Left ventricle myocardium superior (tissue), 1 donor: ENCODE measurements around the gene PRTFDC1. TPM values are rescaled to one million over a fixed set of nuclear protein-coding genes. Genes with fewer than 3 reads are reported as not detected.
A peak's percentile ranks its signal among the peaks of the same experiment; 100 is the strongest.

Experiments
- ATAC-seq: fragments of 200-7000 bp; cut with Tn5 transposase; one replicate; pipeline ENCODE4 v1.9.1; 2020; ENCODE audit warnings: mild to moderate bottlenecking, moderate library complexity
- DNase-seq: peaks from one replicate; pipeline ENCODE4 v3.0.0-alpha.2; 2020
- intact Hi-C: fragments of 100-400 bp; cut with micrococcal nuclease; formaldehyde crosslinking; loops from one replicate; pipeline ENCODE4 v1.11.0; 2022
- long read RNA-seq: library from polyadenylated mRNA; unstranded; transcript quantifications from one replicate; pipeline ENCODE4 v2.0.0, GENCODE V29; 2021
- total RNA-seq: library from RNA; stranded (reverse); fragmentation: NEBNext Ultra II Directional; extraction: Animal tissue kit (Norgen Biotek cat#: 25700); gene quantifications from one replicate; pipeline ENCODE4 v1.2.1, GENCODE V29; 2021
- donor health status: DM: no; HTN: yes; CAD: no; lungs with severe emphysema.

Gene PRTFDC1
- total RNA-seq = 9.1 TPM
- long read RNA-seq = 0 reads

GRCh38 chr10:24952143-24952706, at the start of gene PRTFDC1:
TSS of gene PRTFDC1 (minus strand) at chr10:24952606. CDS start at chr10:24952575, 31 bp downstream.
- intact Hi-C loops = no loop called here
- DNase-seq (peak; percentile 69), ATAC-seq (peak; percentile 64)

DNA sequence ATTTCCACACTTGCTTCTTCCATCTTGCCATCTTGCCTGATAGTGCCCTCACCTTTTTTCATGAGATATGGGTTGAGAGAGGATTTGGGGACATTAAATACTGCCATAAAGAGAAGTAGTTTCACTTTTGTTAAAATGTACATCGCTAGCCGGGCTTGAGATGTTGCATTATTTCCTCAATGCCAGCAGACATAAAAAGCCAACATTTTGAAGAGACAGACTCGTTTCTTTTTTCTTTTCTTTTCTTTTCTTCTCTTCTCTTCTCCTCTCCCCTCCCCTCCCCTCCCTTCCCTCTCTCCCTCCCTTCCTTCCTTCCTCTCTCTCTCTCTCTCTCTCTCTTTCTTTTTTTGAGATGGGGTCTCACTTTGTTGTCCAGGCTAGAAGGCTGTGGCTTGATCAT, 45.6 kb upstream of the PRTFDC1 start:
- ATAC-seq (no peak), DNase-seq (no peak)
- intact Hi-C loops = loop anchor here (10.0 kb wide), 1 partner anchor 353 kb away; no protein-coding TSS in a partner anchor

GRCh38 chr10:24995072-24995471, 42.7 kb upstream of the PRTFDC1 start:
- no peak for ATAC-seq
- intact Hi-C loops = loop anchor here (10.0 kb wide), 1 partner anchor 350 kb away; no protein-coding TSS in a partner anchor
- no peak for DNase-seq

- intact Hi-C loops = loop anchor here (10.0 kb wide), 1 partner anchor 349 kb away; no protein-coding TSS in a partner anchor
- ATAC-seq (no peak), DNase-seq (no peak)
These were observed 41.0 kb upstream of the PRTFDC1 start for GRCh38 chr10:24993237-24993958.

- intact Hi-C loops = loop anchor here (10.0 kb wide), 1 partner anchor 348 kb away; no protein-coding TSS in a partner anchor
- DNase-seq (no peak), ATAC-seq (no peak)
These were observed 40.2 kb upstream of the PRTFDC1 start for GRCh38 chr10:24992512-24993133.

DNA sequence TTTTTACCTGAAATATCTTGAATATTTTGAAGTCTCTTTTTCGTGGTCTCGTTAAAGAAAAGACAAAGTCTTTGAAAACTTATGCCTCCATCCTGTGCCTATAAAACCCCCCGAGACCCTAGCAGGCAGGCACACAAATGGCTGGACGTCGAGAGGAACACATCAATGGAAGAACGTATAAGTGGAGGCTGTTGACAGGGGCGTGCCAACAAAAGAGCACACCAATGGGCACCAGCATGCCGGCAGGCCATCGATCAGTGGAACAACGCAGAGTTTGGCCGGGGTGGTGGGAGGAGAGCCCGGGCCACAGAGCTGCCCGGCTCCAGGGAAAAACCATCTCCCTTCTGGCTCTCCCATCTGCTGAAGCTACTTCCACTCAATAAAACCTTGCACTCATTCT, 38.9 kb upstream of the PRTFDC1 start:
- intact Hi-C loops = loop anchor here (10.0 kb wide), 1 partner anchor 346 kb away; no protein-coding TSS in a partner anchor
- ATAC-seq = no peak
- DNase-seq = no peak

DNA sequence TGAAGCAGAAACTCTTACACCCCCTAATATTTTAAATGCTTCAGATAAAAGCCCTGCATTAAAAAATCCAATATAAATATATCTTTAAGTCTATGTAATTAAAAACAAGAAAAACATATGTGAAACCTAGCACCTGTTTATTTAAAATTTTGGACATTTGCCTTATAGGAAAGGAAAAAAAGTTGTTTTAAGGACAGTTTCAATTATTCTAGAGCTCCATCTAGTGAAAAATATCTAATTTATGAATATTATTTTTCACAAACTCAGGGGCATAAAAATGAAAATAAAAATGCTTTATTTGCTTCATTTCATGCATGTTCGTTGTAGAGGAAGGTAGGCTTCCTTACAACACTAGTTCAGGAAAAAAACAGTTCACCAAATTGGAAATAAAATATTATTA, 37.5 kb upstream of the PRTFDC1 start:
- ATAC-seq = no peak
- no peak for DNase-seq
- intact Hi-C loops = loop anchor here (10.0 kb wide), 1 partner anchor 345 kb away; no protein-coding TSS in a partner anchor

DNA sequence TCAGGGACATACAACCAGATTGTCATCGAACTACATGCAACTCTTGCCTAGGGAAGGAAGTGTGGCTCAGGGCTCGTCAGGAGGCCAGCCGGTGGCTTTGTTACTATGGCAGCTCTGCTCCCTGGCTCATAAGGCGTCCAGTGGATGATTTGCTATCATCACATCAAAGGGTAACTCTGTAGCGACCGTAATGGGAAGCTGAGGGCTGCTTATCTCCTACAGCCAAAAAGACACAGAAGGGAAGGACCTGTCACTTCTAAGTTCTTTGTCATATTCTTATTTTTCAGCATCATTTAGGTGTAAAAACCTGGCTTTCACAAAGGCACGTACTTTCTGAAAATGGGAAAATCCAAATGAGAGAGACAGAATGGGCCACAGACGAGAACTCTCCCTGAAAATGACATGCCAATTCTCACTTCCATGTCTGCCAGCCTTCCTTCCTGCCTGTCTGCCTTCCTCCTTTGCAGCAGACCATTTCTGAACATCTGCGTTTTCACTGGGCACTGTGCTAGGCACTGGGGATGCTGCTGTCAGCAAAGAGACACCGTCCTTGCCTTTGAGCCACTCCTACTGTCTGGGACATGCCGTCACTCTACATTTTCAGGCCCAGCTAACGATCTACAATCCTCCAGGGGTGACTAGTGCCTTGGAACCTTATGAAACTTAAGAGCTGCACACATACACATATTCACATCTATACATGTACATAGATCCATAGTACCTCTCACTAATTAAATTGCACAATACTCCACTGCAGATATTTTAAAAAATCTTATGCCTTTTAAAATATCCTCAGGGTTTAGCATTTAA, 36.6 kb upstream of the PRTFDC1 start:
- intact Hi-C loops = no loop called here
- DNase-seq (no peak), ATAC-seq (peak; percentile 72)

- intact Hi-C loops = no loop called here
These were observed 32.5 kb upstream of the PRTFDC1 start for GRCh38 chr10:24984906-24985305.

DNA sequence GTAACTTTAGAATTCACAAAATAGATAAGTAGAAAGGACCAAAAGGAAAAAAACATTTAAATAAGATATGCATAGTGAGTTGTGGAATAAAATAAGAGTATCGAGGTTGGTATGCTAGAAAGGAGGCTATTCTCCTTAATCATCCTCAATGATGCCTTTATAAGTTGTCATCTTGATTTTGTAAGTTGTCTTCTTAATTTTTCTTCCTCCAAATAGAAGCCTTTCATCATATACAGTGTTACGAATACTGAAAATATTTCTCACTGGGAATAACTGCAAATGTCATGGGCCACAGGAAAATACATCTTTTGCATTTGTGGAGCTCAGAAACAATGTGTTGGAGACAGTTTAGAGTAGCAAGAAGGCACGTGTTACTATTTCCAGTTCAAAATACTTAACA, 31.5 kb upstream of the PRTFDC1 start:
- DNase-seq = no peak
- ATAC-seq = no peak
- intact Hi-C loops = no loop called here

More at GRCh38 chr10:24984906-24985305, 32.5 kb upstream of the PRTFDC1 start:
- ATAC-seq (no peak), DNase-seq (no peak)

DNA sequence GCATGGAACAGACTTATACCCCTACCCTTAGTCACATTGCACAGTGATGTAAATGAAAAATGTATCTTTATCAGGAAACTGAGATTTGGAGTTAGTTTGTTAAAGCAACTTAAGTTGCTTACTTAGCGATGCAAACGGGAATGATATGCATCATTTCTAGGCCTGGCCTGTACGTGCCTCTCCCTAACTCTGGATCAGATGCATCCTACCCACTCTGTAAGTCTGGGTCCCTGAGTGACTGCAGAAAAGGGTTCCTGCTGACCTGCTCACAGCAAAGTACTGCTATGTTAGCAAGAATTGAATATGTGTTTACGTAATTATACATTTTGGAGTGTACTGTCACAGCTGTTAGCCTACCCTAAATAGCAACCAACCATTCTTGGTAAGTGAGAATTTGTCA, 30.7 kb upstream of the PRTFDC1 start:
- intact Hi-C loops = no loop called here
- DNase-seq (no peak), ATAC-seq (no peak)

DNA sequence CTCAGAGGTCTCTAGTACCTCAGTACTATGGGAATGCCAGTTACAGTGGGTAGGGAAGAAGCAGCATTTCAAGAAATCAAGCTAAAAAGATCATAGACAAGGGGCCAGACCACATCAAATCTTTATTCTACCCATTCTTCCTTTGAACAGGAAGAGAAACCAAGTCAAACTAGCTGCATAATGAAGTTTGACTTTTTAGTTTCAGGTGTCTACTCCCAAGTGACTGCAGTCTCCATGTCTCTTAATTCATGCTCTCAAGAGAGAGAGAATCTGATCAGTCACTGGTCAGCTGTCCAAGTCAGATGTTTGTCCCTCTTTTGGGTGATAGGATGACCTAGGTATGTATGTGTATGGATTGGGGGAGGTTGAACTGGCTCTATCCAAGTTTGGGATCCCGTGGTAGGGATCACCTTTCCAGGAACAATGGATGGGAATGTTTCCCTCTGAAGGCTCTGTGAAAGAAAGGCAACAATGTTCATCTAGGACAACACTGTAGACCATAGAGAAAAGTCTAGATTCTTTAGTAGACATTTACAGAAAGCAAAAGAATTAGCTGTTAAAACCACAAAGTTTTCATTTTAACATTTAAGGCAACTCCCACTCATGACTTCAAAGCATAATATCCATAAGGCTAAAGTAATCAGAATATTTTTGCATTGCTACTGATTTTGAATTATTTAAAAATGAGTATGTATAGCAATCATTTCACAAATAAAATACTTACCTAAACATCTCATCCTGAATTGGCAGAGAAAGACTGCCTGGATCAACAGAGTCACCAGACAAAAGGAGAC, 30.1 kb upstream of the PRTFDC1 start:
- ATAC-seq (no peak), DNase-seq (no peak)
- intact Hi-C loops = no loop called here

DNA sequence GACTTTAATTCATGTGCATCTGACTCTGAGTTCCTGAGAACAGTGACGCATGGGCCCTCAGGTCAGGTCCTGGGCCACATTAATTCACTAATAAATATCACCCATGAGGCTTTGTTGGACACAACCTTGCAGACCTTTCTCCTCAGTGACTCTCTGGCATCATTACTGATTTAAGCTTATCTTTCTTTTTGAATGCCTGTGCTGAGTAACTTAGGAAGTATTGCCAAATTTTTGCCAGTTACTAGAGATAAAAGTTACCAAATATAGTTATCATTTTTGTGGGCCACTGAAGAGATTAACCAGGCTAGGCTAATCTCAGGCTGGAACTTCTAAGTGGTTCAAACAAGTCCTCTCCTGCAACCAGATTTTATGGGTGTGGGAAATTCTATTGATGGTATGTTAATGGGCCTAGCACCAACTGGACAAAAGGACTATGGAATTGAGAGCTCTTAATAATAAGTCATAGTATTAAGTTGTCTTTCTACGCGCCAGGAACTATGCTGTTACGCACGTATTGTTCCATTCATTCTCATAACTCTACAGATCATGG, 28.8 kb upstream of the PRTFDC1 start:
- intact Hi-C loops = no loop called here

GRCh38 chr10:24979685-24980084, 27.3 kb upstream of the PRTFDC1 start:
- ATAC-seq = no peak

More for the DNA sequence above, 28.8 kb upstream of the PRTFDC1 start:
- DNase-seq = no peak
- peak; percentile 85 for ATAC-seq

DNA sequence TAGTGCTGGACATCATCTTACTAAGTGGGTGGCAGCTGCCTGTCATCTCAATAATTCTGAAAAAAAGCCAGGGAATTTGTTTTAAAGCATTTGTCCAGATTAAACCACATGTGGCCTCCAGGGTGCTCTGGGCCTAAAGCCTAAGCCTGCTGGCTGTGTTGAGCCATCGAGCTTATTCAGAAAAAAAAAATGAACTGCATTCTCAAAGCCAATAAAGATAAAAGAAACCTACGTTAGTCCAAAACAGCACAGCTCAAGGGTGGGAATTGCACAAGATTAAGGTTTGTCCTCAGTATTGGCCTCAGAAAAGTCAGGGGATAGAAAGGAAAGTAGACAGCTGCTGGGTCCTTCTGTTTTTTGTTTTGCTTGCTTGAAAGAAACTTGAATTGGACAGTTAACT, 22.6 kb upstream of the PRTFDC1 start:
- intact Hi-C loops = no loop called here
- ATAC-seq = peak; percentile 91

More at GRCh38 chr10:24979685-24980084, 27.3 kb upstream of the PRTFDC1 start:
- no peak for DNase-seq
- intact Hi-C loops = no loop called here

GRCh38 chr10:24973163-24973562, 20.8 kb upstream of the PRTFDC1 start:
- intact Hi-C loops = no loop called here
- ATAC-seq (no peak), DNase-seq (no peak)

More for the DNA sequence above, 22.6 kb upstream of the PRTFDC1 start:
- DNase-seq = peak; percentile 63

DNA sequence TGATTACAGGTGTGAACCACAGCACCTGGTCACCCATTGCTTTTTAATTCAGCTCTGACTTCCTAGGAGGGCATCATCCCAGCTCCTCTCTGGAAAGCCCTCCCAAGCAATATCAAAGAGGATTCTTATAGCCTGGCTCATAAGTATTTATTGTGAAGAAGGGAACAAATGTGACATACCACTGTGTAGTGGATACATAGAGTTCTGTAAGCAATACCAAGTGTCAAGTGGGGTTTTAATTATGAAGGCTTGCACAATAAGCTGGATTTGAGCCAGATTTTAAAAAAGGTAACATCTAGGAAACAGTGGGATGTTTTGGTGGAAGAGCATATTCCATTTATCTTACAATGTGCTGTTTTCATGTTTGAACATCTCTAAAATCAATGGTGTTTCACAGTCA, 19.0 kb upstream of the PRTFDC1 start:
- ATAC-seq (peak; percentile 53), DNase-seq (no peak)
- intact Hi-C loops = no loop called here

- peak; percentile 34 for ATAC-seq
- intact Hi-C loops = no loop called here
- no peak for DNase-seq
These were observed 17.5 kb upstream of the PRTFDC1 start for GRCh38 chr10:24969841-24970281.
